C4-2B (cell line): ENCODE measurements around the gene DAAM1.

Experiments used
- ZFX ChIP-seq: fragments of 450-650 bp; IDR thresholded peaks from 2 replicates; pipeline ENCODE4 v1.6.1; 2017
- TF ChIP-seq, protein P1 (sequence below): fragments of 450-650 bp; conservative IDR thresholded peaks from 2 replicates; pipeline ENCODE4 v1.5.1; 2017; ENCODE audit warnings: mild to moderate bottlenecking

DNA sequence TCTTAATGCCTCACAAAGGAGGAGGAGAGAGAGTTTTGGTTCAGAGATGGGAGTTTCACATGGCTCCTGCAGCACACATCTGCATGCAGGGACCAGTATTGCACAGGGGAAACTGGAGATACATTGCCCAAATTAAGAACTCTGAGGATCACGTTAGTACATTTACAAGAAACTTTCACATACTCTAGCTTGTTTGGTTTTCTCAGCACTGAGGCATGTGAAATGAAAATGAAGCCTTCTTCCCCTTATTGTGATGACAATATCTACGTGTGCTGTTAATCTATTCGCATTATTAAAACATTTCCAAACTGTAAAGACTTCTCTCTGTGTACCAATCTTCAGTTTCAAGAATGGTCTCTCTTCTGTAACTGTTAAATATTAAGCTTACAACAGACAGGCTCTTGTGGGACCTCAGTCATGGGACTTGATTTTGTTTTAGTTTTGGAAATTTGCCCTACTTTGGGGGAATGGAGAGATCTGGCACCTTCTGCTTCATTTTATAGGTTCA lies 124.7 kb downstream of the DAAM1 start:
- TF ChIP-seq, protein P1, sequence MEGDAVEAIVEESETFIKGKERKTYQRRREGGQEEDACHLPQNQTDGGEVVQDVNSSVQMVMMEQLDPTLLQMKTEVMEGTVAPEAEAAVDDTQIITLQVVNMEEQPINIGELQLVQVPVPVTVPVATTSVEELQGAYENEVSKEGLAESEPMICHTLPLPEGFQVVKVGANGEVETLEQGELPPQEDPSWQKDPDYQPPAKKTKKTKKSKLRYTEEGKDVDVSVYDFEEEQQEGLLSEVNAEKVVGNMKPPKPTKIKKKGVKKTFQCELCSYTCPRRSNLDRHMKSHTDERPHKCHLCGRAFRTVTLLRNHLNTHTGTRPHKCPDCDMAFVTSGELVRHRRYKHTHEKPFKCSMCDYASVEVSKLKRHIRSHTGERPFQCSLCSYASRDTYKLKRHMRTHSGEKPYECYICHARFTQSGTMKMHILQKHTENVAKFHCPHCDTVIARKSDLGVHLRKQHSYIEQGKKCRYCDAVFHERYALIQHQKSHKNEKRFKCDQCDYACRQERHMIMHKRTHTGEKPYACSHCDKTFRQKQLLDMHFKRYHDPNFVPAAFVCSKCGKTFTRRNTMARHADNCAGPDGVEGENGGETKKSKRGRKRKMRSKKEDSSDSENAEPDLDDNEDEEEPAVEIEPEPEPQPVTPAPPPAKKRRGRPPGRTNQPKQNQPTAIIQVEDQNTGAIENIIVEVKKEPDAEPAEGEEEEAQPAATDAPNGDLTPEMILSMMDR: no peak
- no peak for TF ChIP-seq ZFX
